ENCODE measurements around the gene IFNGR1. TPM values are rescaled to one million over a fixed set of nuclear protein-coding genes. Genes with fewer than 3 reads are reported as not detected.

The IFNGR1 gene
- 100 to 1,000 TPM; 104 to 261 (median 147) TPM for total RNA-seq

DNA sequence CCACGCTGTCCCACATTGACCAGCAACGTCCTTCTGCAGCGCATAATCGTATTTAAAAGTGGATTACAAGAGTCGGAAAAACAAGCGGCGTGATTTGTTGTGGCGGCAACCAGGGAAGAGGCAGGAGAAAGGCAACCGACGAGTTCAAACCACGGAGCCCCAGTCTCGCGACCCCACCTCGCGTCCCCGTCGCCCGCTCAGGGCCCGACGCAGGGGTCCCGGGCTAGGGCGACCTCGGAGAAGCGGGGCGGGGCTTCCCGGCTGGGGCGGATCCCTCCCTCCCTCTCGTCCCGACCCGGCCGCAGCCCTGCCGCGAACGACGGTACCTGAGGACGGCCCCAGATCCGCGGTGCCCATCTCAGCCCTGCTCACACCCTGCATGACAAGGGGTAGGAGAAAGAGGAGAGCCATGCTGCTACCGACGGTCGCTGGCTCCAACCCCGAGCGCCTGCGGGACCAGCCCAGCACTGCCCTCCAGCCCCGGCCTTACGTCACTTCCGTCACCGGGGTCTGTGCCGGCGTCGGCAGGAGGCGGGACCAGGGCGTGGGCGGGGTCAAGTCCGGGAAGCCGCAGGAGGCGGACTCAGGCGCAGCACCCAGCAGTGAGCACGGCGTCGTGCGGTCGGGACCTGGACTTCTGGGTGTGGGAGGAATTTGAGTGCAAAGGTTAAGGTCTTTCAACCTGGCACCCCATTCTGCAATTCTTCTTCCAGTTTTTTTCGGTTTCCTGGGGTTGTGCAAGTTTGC lies at the start of gene IFNGR1:
Gene IFNGR1, minus strand, starts transcription at position 469 of the 747 bp plus-strand sequence. Its CDS starts 58 bp downstream, at position 411.
- TF ChIP-seq, protein P1, sequence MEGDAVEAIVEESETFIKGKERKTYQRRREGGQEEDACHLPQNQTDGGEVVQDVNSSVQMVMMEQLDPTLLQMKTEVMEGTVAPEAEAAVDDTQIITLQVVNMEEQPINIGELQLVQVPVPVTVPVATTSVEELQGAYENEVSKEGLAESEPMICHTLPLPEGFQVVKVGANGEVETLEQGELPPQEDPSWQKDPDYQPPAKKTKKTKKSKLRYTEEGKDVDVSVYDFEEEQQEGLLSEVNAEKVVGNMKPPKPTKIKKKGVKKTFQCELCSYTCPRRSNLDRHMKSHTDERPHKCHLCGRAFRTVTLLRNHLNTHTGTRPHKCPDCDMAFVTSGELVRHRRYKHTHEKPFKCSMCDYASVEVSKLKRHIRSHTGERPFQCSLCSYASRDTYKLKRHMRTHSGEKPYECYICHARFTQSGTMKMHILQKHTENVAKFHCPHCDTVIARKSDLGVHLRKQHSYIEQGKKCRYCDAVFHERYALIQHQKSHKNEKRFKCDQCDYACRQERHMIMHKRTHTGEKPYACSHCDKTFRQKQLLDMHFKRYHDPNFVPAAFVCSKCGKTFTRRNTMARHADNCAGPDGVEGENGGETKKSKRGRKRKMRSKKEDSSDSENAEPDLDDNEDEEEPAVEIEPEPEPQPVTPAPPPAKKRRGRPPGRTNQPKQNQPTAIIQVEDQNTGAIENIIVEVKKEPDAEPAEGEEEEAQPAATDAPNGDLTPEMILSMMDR (IDR thresholded peaks at IDR 0.05) = no peak
- ATAC-seq (ENCODE audit: low FRiP score) (peak; percentile 90), DNase-seq (ENCODE audit: low spot score) (peak; percentile 94)

DNA sequence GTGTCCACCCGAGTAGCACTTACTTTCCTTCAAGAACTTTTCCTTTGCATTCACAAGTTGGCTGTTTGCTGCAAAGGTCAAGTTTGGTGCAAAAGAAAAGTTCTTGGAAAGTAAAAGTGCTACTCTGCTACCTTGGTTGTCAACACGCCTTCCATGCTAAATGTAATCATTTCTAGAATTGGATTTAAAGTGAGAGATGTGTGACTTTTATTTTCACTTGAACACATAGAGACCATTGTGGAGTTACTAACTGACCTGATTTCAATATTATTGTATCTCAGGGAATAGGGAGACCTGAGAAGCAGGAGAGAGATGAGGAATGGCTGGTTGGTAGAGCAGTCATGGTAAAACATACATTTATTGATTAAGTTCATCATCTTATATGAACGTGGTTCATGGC lies 49.7 kb upstream of the IFNGR1 start:
- ATAC-seq (ENCODE audit: low FRiP score) (no peak), DNase-seq (ENCODE audit: low spot score) (no peak)
- TF ChIP-seq, protein P1 (IDR thresholded peaks at IDR 0.05) = no peak

DNA sequence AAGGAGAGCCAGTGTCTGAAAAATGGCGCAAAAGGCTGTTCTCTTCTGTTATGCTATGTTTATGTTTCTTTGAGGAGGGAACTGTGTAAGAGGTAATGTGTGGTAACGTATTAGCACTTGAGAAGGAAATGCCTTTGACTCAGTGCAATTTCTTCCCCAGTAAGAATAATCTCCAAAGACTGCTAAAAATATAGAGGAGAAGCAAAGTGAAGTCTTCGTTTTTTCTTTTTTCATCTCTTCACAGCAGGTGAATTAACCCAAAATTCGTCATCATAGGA lies 47.1 kb upstream of the IFNGR1 start:
- ATAC-seq (ENCODE audit: low FRiP score) = no peak
- DNase-seq (ENCODE audit: low spot score) = no peak
- TF ChIP-seq, protein P1 (IDR thresholded peaks at IDR 0.05) = no peak

DNA sequence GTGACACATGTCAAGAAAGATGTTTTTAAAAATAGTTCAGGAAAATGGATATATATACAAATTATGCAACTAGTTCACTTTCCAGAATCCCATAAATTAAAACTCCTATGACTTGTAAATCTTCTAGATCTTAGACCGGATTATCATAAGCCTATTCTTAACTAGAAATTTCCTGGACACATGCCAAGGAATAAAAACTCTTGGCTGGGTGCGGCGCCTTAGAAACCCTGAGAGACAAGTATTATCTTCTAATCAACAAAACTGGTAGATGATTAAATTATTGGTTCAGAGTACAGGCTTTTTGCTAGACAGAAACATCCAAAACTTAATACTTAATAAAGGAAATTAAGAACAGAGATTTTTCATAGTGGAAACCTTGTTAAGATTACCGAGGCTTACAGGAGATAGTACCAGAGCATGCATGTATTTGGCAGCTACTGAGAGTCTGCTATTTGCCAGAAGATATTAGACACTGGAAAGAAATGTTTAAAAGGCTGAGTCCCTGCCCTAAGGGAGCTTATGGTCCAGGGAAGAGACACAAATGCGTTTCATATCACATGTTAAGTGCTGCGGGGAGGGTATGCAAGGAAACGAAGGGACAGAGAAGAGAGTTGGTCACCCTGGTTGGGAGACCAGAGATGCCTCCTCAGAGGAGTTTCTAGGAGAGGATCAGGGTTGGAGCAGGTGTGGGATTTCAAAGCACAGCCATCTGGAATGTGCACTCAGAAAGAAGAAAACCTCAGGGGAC lies 46.5 kb upstream of the IFNGR1 start:
- DNase-seq (ENCODE audit: low spot score) = no peak
- no peak for ATAC-seq (ENCODE audit: low FRiP score)
- TF ChIP-seq, protein P1 (IDR thresholded peaks at IDR 0.05) = no peak

DNA sequence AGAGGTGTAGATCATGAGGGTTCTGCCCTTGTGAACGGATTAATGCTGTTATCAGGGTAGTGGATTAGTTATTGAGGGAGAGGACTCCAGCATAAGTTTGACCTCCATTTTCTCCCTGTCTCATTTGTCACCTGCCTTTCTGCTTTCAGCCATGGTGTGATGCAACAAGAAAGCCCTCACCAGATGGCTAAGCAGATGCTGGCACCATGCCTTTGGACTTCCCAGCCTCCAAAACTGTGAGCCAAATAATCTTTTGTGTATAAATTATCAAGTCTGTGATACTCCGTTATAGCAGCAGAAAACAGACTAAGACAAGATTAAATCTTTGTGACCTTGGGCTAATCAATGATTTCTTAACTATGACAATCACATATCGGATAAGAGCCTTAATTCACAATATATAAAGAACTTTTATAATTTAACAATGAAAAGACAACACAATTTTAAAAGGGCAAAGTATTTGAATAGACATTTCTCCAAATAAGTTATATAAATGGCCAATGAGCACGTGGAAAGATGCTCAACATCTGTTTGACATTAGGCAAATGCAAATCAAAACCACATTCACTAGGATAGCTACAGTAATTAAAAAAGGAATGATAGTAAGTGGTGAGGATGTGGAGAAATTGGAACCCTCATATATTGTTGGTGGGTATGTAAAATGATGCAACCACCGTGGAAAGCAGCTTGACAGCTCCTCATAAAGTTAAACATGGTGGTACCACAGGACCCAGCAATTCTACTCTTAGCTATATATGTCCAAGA lies 45.3 kb upstream of the IFNGR1 start:
- DNase-seq (ENCODE audit: low spot score) = no peak
- ATAC-seq (ENCODE audit: low FRiP score) = no peak
- TF ChIP-seq, protein P1 (IDR thresholded peaks at IDR 0.05) = no peak

DNA sequence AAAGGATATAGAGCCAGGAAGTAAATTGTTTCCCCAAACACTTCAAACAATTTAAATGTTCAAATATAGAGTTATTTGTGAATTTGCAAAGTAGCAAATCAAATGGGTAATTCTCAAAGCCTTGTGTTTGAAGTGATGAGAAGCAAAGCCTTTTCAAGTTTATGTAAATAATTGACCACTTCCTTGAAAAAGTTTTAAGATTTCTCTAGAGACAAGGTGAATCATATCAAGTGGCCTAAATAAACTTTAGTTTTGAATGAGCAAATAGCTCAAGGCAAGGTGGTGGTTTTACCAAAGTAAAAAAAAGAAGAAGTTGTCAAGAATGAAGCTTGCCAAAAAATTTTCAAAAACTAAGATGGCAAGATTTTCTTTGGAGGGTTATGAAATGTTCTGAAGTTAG lies 42.6 kb upstream of the IFNGR1 start:
- TF ChIP-seq, protein P1 (IDR thresholded peaks at IDR 0.05) = no peak
- DNase-seq (ENCODE audit: low spot score) (no peak), ATAC-seq (ENCODE audit: low FRiP score) (no peak)

All from omental fat pad (tissue), 4 donors.